Caco-2 (cell line): ENCODE measurements around the gene RGS6. TPM values are rescaled to one million over a fixed set of nuclear protein-coding genes. Genes with fewer than 3 reads are reported as not detected.

Experiments used
- BruUV-seq: library from RNA; stranded (reverse); fragments of 400-500 nt; replicated peaks from 2 replicates; lab custom pipeline; 2021; lab: Mats Ljungman, UMichigan
- CTCF ChIA-PET: fragments of 300-600 bp; sonication (Branson Sonifier 250); formaldehyde crosslinking; loops from one replicate; lab custom pipeline; 2022; ENCODE audit warnings: antibody characterized with exemption; lab: Charles Lee
- POLR2A ChIA-PET: fragments of 300-600 bp; sonication (Branson Sonifier 250); formaldehyde crosslinking; loops from one replicate; lab custom pipeline; 2022; ENCODE audit warnings: antibody characterized with exemption; lab: Charles Lee
- DNase-seq, 2 experiments: peaks; one replicate each; pipeline versions ENCODE4 v3.0.0 to v3.0.0-alpha.2; 2020 to 2022
- H3K27me3 ChIP-seq: replicated peaks from 2 replicates; pipeline ENCODE4 v1.6.0; 2011; ENCODE audit warnings: low read length; ENCODE audit not compliant: control insufficient read depth, insufficient read depth
- H3K36me3 ChIP-seq: 2 replicates; pipeline ENCODE4 v1.5.1; 2011; ENCODE audit warnings: low read length; ENCODE audit not compliant: control insufficient read depth, insufficient read depth
- H3K4me1 ChIP-seq: fragments of 250-450 bp; sonication (Bioruptor Pico); 2 replicates; pipeline ENCODE4 v1.5.1; 2020; ENCODE audit warnings: mild to moderate bottlenecking
- H3K4me3 ChIP-seq: 2 replicates; pipeline ENCODE4 v1.5.1; 2011; ENCODE audit warnings: low read depth, mild to moderate bottlenecking, control low read depth, low read length
- H3K9me3 ChIP-seq: fragments of 250-450 bp; sonication (Bioruptor Pico); 2 replicates; pipeline ENCODE4 v1.5.1; 2020; ENCODE audit warnings: mild to moderate bottlenecking, moderate library complexity
- H3K27ac Mint-ChIP-seq: one replicate; pipeline ENCODE4 v1.8.0; 2022; ENCODE audit warnings: mixed read lengths; ENCODE audit not compliant: unreplicated experiment
- H3K27me3 Mint-ChIP-seq: one replicate; pipeline ENCODE4 v1.8.0; 2022; ENCODE audit warnings: mixed read lengths; ENCODE audit not compliant: insufficient read depth, unreplicated experiment
- H3K36me3 Mint-ChIP-seq: one replicate; pipeline ENCODE4 v1.8.0; 2022; ENCODE audit warnings: mild to moderate bottlenecking, mixed read lengths; ENCODE audit not compliant: insufficient read depth, unreplicated experiment
- H3K4me1 Mint-ChIP-seq: one replicate; pipeline ENCODE4 v1.8.0; 2022; ENCODE audit warnings: low read depth, mixed read lengths; ENCODE audit not compliant: unreplicated experiment
- H3K4me3 Mint-ChIP-seq: one replicate; pipeline ENCODE4 v1.8.0; 2022; ENCODE audit warnings: mild to moderate bottlenecking, moderate library complexity, mixed read lengths; ENCODE audit not compliant: unreplicated experiment
- H3K9me3 Mint-ChIP-seq: one replicate; pipeline ENCODE4 v1.8.0; 2022; ENCODE audit warnings: mixed read lengths; ENCODE audit not compliant: unreplicated experiment
- CTCF ChIP-seq, 2 experiments: fragments of 200-600 bp in 1 of 2; IDR thresholded peaks; 1 replicate in 1 of 2; 2 replicates in 1 of 2; pipeline versions ENCODE4 v1.5.1 to v1.8.0; 2011 to 2022; ENCODE audit warnings: antibody characterized with exemption in 1 of 2, control low read depth in 1 of 2, inconsistent platforms in 1 of 2, low read depth in 1 of 2, low read length in 1 of 2, mild to moderate bottlenecking in 1 of 2, moderate library complexity in 1 of 2; ENCODE audit not compliant: insufficient read depth in 1 of 2, severe bottlenecking in 1 of 2, unreplicated experiment in 1 of 2
- intact Hi-C: fragments of 100-400 bp; cut with micrococcal nuclease; formaldehyde crosslinking; loops from one replicate; pipeline ENCODE4 v1.10.0; 2022; ENCODE audit not compliant: unreplicated experiment
- total RNA-seq: library from RNA; stranded (reverse); gene quantifications from 2 replicates; pipeline ENCODE4 v1.2.3, GENCODE V29; 2022

The RGS6 gene
- total RNA-seq, 1 experiment from 2014 or later: not detected

- no peak overlapping the region for H3K4me3 ChIP-seq
- no peaks in the 10 kb centered on the region for H3K27me3 ChIP-seq
- no peak for DNase-seq
- Mint-ChIP-seq H3K9me3 (peaks cover 7% of the 10 kb centered on the region), H3K4me3 (no peak overlapping the region), H3K27me3 (peaks cover 10% of the 10 kb centered on the region), H3K36me3 (no peaks in the 10 kb centered on the region), H3K4me1 (no peaks in the 10 kb centered on the region), H3K27ac (no peak overlapping the region)
- ChIA-PET POLR2A (no interaction called here), CTCF (no interaction called here)
- H3K9me3 ChIP-seq: no peaks in the 10 kb centered on the region
- TF ChIP-seq CTCF (IDR thresholded peaks at IDR 0.05; ENCODE audit: insufficient read depth in 1 of 2, low read depth in 1 of 2, low read length in 1 of 2, severe bottlenecking in 1 of 2, unreplicated experiment in 1 of 2): no peak
- no peaks in the 10 kb centered on the region for H3K36me3 ChIP-seq
- H3K4me1 ChIP-seq: no peaks in the 10 kb centered on the region
- intact Hi-C loops: no loop called here
- BruUV-seq: no TSS peak
Observed at GRCh38 chr14:72432748-72433147, 500.5 kb downstream of the RGS6 start.

- CTCF ChIA-PET: no interaction called here
- Histone ChIP-seq H3K27me3 (no peaks in the 10 kb centered on the region; the same call in 1 of the 2 replicates), H3K36me3 (no peaks in the 10 kb centered on the region), H3K9me3 (no peaks in the 10 kb centered on the region), H3K4me1 (no peaks in the 10 kb centered on the region), H3K4me3 (no peak overlapping the region)
- no peak for TF ChIP-seq CTCF (IDR thresholded peaks at IDR 0.05; ENCODE audit: insufficient read depth in 1 of 2, low read depth in 1 of 2, low read length in 1 of 2, severe bottlenecking in 1 of 2, unreplicated experiment in 1 of 2)
- intact Hi-C loops: no loop called here
- no peak for DNase-seq
- H3K4me3 Mint-ChIP-seq: no peak overlapping the region
- no peaks in the 10 kb centered on the region for H3K4me1 Mint-ChIP-seq
- POLR2A ChIA-PET: no interaction called here
- BruUV-seq: no TSS peak
- no peak overlapping the region for H3K27ac Mint-ChIP-seq
- peaks cover 9% of the 10 kb centered on the region for H3K27me3 Mint-ChIP-seq
- no peaks in the 10 kb centered on the region for H3K9me3 Mint-ChIP-seq
- no peaks in the 10 kb centered on the region for H3K36me3 Mint-ChIP-seq
Observed at GRCh38 chr14:72433511-72433910, 501.3 kb downstream of the RGS6 start.

GRCh38 chr14:72434856-72435255 lies 502.6 kb downstream of the RGS6 start:
- H3K27ac Mint-ChIP-seq: no peak overlapping the region
- no peak for DNase-seq
- no peak overlapping the region for H3K4me3 ChIP-seq
- no peaks in the 10 kb centered on the region; the same call in 1 of the 2 replicates for H3K27me3 ChIP-seq
- H3K9me3 Mint-ChIP-seq: no peaks in the 10 kb centered on the region
- H3K4me1 ChIP-seq: no peaks in the 10 kb centered on the region
- CTCF ChIA-PET: no interaction called here
- no peaks in the 10 kb centered on the region for H3K36me3 Mint-ChIP-seq
- no peak overlapping the region for H3K4me3 Mint-ChIP-seq
- H3K9me3 ChIP-seq: no peaks in the 10 kb centered on the region
- BruUV-seq: no TSS peak
- no peak for TF ChIP-seq CTCF (IDR thresholded peaks at IDR 0.05; ENCODE audit: insufficient read depth in 1 of 2, low read depth in 1 of 2, low read length in 1 of 2, severe bottlenecking in 1 of 2, unreplicated experiment in 1 of 2)
- POLR2A ChIA-PET: interaction anchor here (0.5 kb wide), 1 partner anchor 484 kb away, joined by 5 read pairs; no protein-coding TSS in a partner anchor
- H3K4me1 Mint-ChIP-seq: no peaks in the 10 kb centered on the region
- intact Hi-C loops: no loop called here
- peaks cover 16% of the 10 kb centered on the region for H3K27me3 Mint-ChIP-seq
- no peaks in the 10 kb centered on the region for H3K36me3 ChIP-seq
